ENCODE results near the gene ANGEL2.

The ANGEL2 gene

GRCh38 chr1:212951947-212952640, 63.6 kb downstream of the ANGEL2 start:
- Histone ChIP-seq H3K79me2 (ENCODE audit: insufficient read depth, low read length) (peaks cover 7% of the 10 kb centered on the region; the same call in 1 of the 2 replicates), H4K20me1 (ENCODE audit: insufficient read depth, low read length, poor library complexity, severe bottlenecking) (no peaks in the 10 kb centered on the region), H3F3A (ENCODE audit: low read depth) (no peaks in the 10 kb centered on the region), H3K27me3 (ENCODE audit: insufficient read depth, low read length, poor library complexity, severe bottlenecking) (no peaks in the 10 kb centered on the region), H3K9me3 (ENCODE audit: insufficient read depth, low read depth, low read length) (no peaks in the 10 kb centered on the region), H3K9me2 (replicated peaks; ENCODE audit: low read depth, low read length) (no peaks in the 10 kb centered on the region), H2AFZ (ENCODE audit: low read length) (no peak overlapping the region), H3K4me3 (ENCODE audit: low read length, poor library complexity, severe bottlenecking) (peak overlapping the region; percentile 87), H3K4me2 (ENCODE audit: low read depth, low read length, poor library complexity, severe bottlenecking) (peak overlapping the region; percentile 97), H3K9ac (ENCODE audit: low read depth, low read length, poor library complexity, severe bottlenecking) (peak overlapping the region; percentile 55), H3K4me1 (ENCODE audit: insufficient read depth, low read length, poor library complexity, severe bottlenecking) (peaks cover 44% of the 10 kb centered on the region), H3K36me3 (ENCODE audit: insufficient read depth, low read length) (no peaks in the 10 kb centered on the region)
- TF ChIP-seq EZH2phosphoT487 (IDR thresholded peaks at IDR 0.05; ENCODE audit: borderline replicate concordance) (no peak), CTCF (conservative IDR thresholded peaks at IDR 0.05; ENCODE audit: low read length) (no peak)

GRCh38 chr1:212951126-212951946, 64.3 kb downstream of the ANGEL2 start:
- no peak for TF ChIP-seq EZH2phosphoT487 (IDR thresholded peaks at IDR 0.05; ENCODE audit: borderline replicate concordance)
- TF ChIP-seq CTCF (conservative IDR thresholded peaks at IDR 0.05; ENCODE audit: low read length), result no peak
- peak overlapping the region; percentile 82 for H3K9ac ChIP-seq (ENCODE audit: low read depth, low read length, poor library complexity, severe bottlenecking)
- H2AFZ ChIP-seq (ENCODE audit: low read length), result peak overlapping the region; percentile 91

GRCh38 chr1:212950243-212951125, 65.2 kb downstream of the ANGEL2 start, which contains the start of gene VASH2:
Gene VASH2, plus strand, starts transcription at chr1:212950541. Its CDS starts 1,002 bp downstream, at chr1:212951543.
- Histone ChIP-seq H4K20me1 (ENCODE audit: insufficient read depth, low read length, poor library complexity, severe bottlenecking) (no peaks in the 10 kb centered on the region), H3K4me3 (ENCODE audit: low read length, poor library complexity, severe bottlenecking) (peak within 1 kb of the TSS; percentile 87), H3F3A (ENCODE audit: low read depth) (no peaks in the 10 kb centered on the region), H3K4me1 (ENCODE audit: insufficient read depth, low read length, poor library complexity, severe bottlenecking) (peaks cover 28% of the 10 kb centered on the region), H3K9me3 (ENCODE audit: insufficient read depth, low read depth, low read length) (no peaks in the 10 kb centered on the region), H3K27me3 (ENCODE audit: insufficient read depth, low read length, poor library complexity, severe bottlenecking) (no peaks in the 10 kb centered on the region), H2AFZ (ENCODE audit: low read length) (peak within 1 kb of the TSS; percentile 91), H3K4me2 (ENCODE audit: low read depth, low read length, poor library complexity, severe bottlenecking) (peak within 1 kb of the TSS; percentile 97), H3K9ac (ENCODE audit: low read depth, low read length, poor library complexity, severe bottlenecking) (peak within 1 kb of the TSS; percentile 82), H3K36me3 (ENCODE audit: insufficient read depth, low read length) (no peaks in the 10 kb centered on the region), H3K79me2 (ENCODE audit: insufficient read depth, low read length) (peaks cover 7% of the 10 kb centered on the region; the same call in 1 of the 2 replicates), H3K9me2 (replicated peaks; ENCODE audit: low read depth, low read length) (no peaks in the 10 kb centered on the region)
- no peak for TF ChIP-seq EZH2phosphoT487 (IDR thresholded peaks at IDR 0.05; ENCODE audit: borderline replicate concordance)
- TF ChIP-seq CTCF (conservative IDR thresholded peaks at IDR 0.05; ENCODE audit: low read length), result peak; percentile 16

More at GRCh38 chr1:212951126-212951946, 64.3 kb downstream of the ANGEL2 start:
- Histone ChIP-seq H4K20me1 (ENCODE audit: insufficient read depth, low read length, poor library complexity, severe bottlenecking) (no peaks in the 10 kb centered on the region), H3K27me3 (ENCODE audit: insufficient read depth, low read length, poor library complexity, severe bottlenecking) (no peaks in the 10 kb centered on the region), H3K36me3 (ENCODE audit: insufficient read depth, low read length) (no peaks in the 10 kb centered on the region), H3K9me3 (ENCODE audit: insufficient read depth, low read depth, low read length) (no peaks in the 10 kb centered on the region), H3K9me2 (replicated peaks; ENCODE audit: low read depth, low read length) (no peaks in the 10 kb centered on the region), H3K4me3 (ENCODE audit: low read length, poor library complexity, severe bottlenecking) (peak overlapping the region; percentile 87), H3K4me2 (ENCODE audit: low read depth, low read length, poor library complexity, severe bottlenecking) (peak overlapping the region; percentile 97), H3K4me1 (ENCODE audit: insufficient read depth, low read length, poor library complexity, severe bottlenecking) (peaks cover 36% of the 10 kb centered on the region), H3F3A (ENCODE audit: low read depth) (no peaks in the 10 kb centered on the region), H3K79me2 (ENCODE audit: insufficient read depth, low read length) (peaks cover 7% of the 10 kb centered on the region; the same call in 1 of the 2 replicates)
